ENCODE measurements around the gene CEP20.
A peak's percentile ranks its signal among the peaks of the same experiment; 100 is the strongest.

Gene CEP20

GRCh38 chr16:15836074-15836473, 52.3 kb downstream of the CEP20 start:
- Mint-ChIP-seq H3K27me3 (peaks cover 10% of the 10 kb centered on the region), H3K4me1 (peaks cover 10% of the 10 kb centered on the region), H3K4me3 (no peak overlapping the region), H3K27ac (no peak overlapping the region), H3K36me3 (no peaks in the 10 kb centered on the region), H3K9me3 (no peaks in the 10 kb centered on the region)
- ATAC-seq, result no peak

GRCh38 chr16:15835136-15835878, 53.1 kb downstream of the CEP20 start:
- H3K27ac Mint-ChIP-seq, result no peak overlapping the region
- H3K4me3 Mint-ChIP-seq, result no peak overlapping the region
- no peaks in the 10 kb centered on the region for H3K9me3 Mint-ChIP-seq
- peaks cover 12% of the 10 kb centered on the region for H3K4me1 Mint-ChIP-seq
- ATAC-seq, result peak; percentile 62
- peaks cover 10% of the 10 kb centered on the region for H3K27me3 Mint-ChIP-seq
- H3K36me3 Mint-ChIP-seq, result no peaks in the 10 kb centered on the region

- no peak overlapping the region for H3K4me3 Mint-ChIP-seq
- H3K9me3 Mint-ChIP-seq, result no peaks in the 10 kb centered on the region
- peaks cover 12% of the 10 kb centered on the region for H3K4me1 Mint-ChIP-seq
- no peak overlapping the region for H3K27ac Mint-ChIP-seq
- peaks cover 10% of the 10 kb centered on the region for H3K27me3 Mint-ChIP-seq
- no peaks in the 10 kb centered on the region for H3K36me3 Mint-ChIP-seq
- no peak for ATAC-seq
Measured at GRCh38 chr16:15834502-15834901, 53.9 kb downstream of the CEP20 start.

GRCh38 chr16:15833541-15833940, 54.9 kb downstream of the CEP20 start:
- no peak for ATAC-seq
- Mint-ChIP-seq H3K9me3 (no peaks in the 10 kb centered on the region), H3K36me3 (no peaks in the 10 kb centered on the region), H3K27ac (no peak overlapping the region), H3K4me3 (no peak overlapping the region), H3K4me1 (peaks cover 12% of the 10 kb centered on the region), H3K27me3 (peaks cover under 1% of the 10 kb centered on the region)

GRCh38 chr16:15832241-15832640, 56.2 kb downstream of the CEP20 start:
- Mint-ChIP-seq H3K4me3 (no peak overlapping the region), H3K36me3 (no peaks in the 10 kb centered on the region), H3K4me1 (peaks cover 12% of the 10 kb centered on the region), H3K27ac (no peak overlapping the region), H3K27me3 (no peaks in the 10 kb centered on the region), H3K9me3 (no peaks in the 10 kb centered on the region)
- no peak for ATAC-seq

GRCh38 chr16:15830832-15831451, 57.5 kb downstream of the CEP20 start:
- no peaks in the 10 kb centered on the region for H3K27me3 Mint-ChIP-seq
- no peak overlapping the region for H3K4me3 Mint-ChIP-seq
- ATAC-seq, result peak; percentile 46
- H3K9me3 Mint-ChIP-seq, result no peaks in the 10 kb centered on the region
- H3K36me3 Mint-ChIP-seq, result no peaks in the 10 kb centered on the region
- H3K4me1 Mint-ChIP-seq, result peaks cover 12% of the 10 kb centered on the region
- no peak overlapping the region for H3K27ac Mint-ChIP-seq

- ATAC-seq, result no peak
- Mint-ChIP-seq H3K27me3 (no peaks in the 10 kb centered on the region), H3K27ac (no peak overlapping the region), H3K9me3 (no peaks in the 10 kb centered on the region), H3K36me3 (no peaks in the 10 kb centered on the region), H3K4me3 (no peak overlapping the region), H3K4me1 (peaks cover 12% of the 10 kb centered on the region)
Measured at GRCh38 chr16:15829460-15829859, 58.9 kb downstream of the CEP20 start.

GRCh38 chr16:15827709-15828343, 60.6 kb downstream of the CEP20 start:
- Mint-ChIP-seq H3K27me3 (no peaks in the 10 kb centered on the region), H3K9me3 (no peaks in the 10 kb centered on the region), H3K4me3 (no peak overlapping the region), H3K4me1 (peaks cover 12% of the 10 kb centered on the region), H3K27ac (no peak overlapping the region), H3K36me3 (no peaks in the 10 kb centered on the region)
- ATAC-seq, result no peak

GRCh38 chr16:15827299-15827698, 61.1 kb downstream of the CEP20 start:
- ATAC-seq, result no peak
- no peak overlapping the region for H3K27ac Mint-ChIP-seq
- H3K36me3 Mint-ChIP-seq, result no peaks in the 10 kb centered on the region
- H3K4me1 Mint-ChIP-seq, result peaks cover 12% of the 10 kb centered on the region
- no peaks in the 10 kb centered on the region for H3K9me3 Mint-ChIP-seq
- H3K4me3 Mint-ChIP-seq, result no peak overlapping the region
- H3K27me3 Mint-ChIP-seq, result no peaks in the 10 kb centered on the region

- H3K9me3 Mint-ChIP-seq, result no peaks in the 10 kb centered on the region
- H3K27ac Mint-ChIP-seq, result no peak overlapping the region
- H3K4me1 Mint-ChIP-seq, result peaks cover under 1% of the 10 kb centered on the region
- H3K27me3 Mint-ChIP-seq, result no peaks in the 10 kb centered on the region
- ATAC-seq, result no peak
- no peaks in the 10 kb centered on the region for H3K36me3 Mint-ChIP-seq
- H3K4me3 Mint-ChIP-seq, result no peak overlapping the region
Measured at GRCh38 chr16:15825750-15826305, 62.6 kb downstream of the CEP20 start.

- H3K27me3 Mint-ChIP-seq, result no peaks in the 10 kb centered on the region
- no peak overlapping the region for H3K4me3 Mint-ChIP-seq
- no peaks in the 10 kb centered on the region for H3K36me3 Mint-ChIP-seq
- H3K9me3 Mint-ChIP-seq, result no peaks in the 10 kb centered on the region
- H3K4me1 Mint-ChIP-seq, result no peaks in the 10 kb centered on the region
- H3K27ac Mint-ChIP-seq, result no peak overlapping the region
- ATAC-seq, result no peak
Measured at GRCh38 chr16:15822957-15823356, 65.4 kb downstream of the CEP20 start.

GRCh38 chr16:15820837-15821236, 67.6 kb downstream of the CEP20 start:
- Mint-ChIP-seq H3K36me3 (peaks cover 6% of the 10 kb centered on the region), H3K4me3 (no peak overlapping the region), H3K4me1 (no peaks in the 10 kb centered on the region), H3K27me3 (no peaks in the 10 kb centered on the region), H3K9me3 (peaks cover 7% of the 10 kb centered on the region), H3K27ac (no peak overlapping the region)
- ATAC-seq, result no peak

- Mint-ChIP-seq H3K4me1 (no peaks in the 10 kb centered on the region), H3K36me3 (peaks cover 6% of the 10 kb centered on the region)
- ATAC-seq, result no peak
Measured at GRCh38 chr16:15819046-15819445, 69.4 kb downstream of the CEP20 start.

GRCh38 chr16:15817446-15817845, 71.0 kb downstream of the CEP20 start:
- Mint-ChIP-seq H3K27me3 (no peaks in the 10 kb centered on the region), H3K4me3 (no peak overlapping the region), H3K9me3 (peaks cover 14% of the 10 kb centered on the region), H3K4me1 (no peaks in the 10 kb centered on the region), H3K36me3 (peaks cover 6% of the 10 kb centered on the region), H3K27ac (no peak overlapping the region)
- no peak for ATAC-seq

More at GRCh38 chr16:15819046-15819445, 69.4 kb downstream of the CEP20 start:
- Mint-ChIP-seq H3K9me3 (peaks cover 14% of the 10 kb centered on the region), H3K4me3 (no peak overlapping the region), H3K27ac (no peak overlapping the region), H3K27me3 (no peaks in the 10 kb centered on the region)

GRCh38 chr16:15816228-15816627, 72.2 kb downstream of the CEP20 start:
- Mint-ChIP-seq H3K27ac (no peak overlapping the region), H3K27me3 (peaks cover 11% of the 10 kb centered on the region), H3K36me3 (peaks cover 6% of the 10 kb centered on the region), H3K9me3 (peaks cover 14% of the 10 kb centered on the region), H3K4me1 (no peaks in the 10 kb centered on the region), H3K4me3 (no peak overlapping the region)
- no peak for ATAC-seq

Measured in stimulated activated memory B cell treated with anti-CD40 and anti-IgM and Interleukin-4, amounts not matched to agents 10 μg/mL and 1 μg/mL and 100 μg/mL, for 72 hours (primary cell).